C1 segment of cervical spinal cord (tissue), 14 donors: ENCODE measurements around the gene GRIK2.

Source experiments
- DNase-seq, 14 donors: peaks; one replicate each; lab custom pipeline; 2025; lab: John Stamatoyannopoulos, UW

The GRIK2 gene

DNA sequence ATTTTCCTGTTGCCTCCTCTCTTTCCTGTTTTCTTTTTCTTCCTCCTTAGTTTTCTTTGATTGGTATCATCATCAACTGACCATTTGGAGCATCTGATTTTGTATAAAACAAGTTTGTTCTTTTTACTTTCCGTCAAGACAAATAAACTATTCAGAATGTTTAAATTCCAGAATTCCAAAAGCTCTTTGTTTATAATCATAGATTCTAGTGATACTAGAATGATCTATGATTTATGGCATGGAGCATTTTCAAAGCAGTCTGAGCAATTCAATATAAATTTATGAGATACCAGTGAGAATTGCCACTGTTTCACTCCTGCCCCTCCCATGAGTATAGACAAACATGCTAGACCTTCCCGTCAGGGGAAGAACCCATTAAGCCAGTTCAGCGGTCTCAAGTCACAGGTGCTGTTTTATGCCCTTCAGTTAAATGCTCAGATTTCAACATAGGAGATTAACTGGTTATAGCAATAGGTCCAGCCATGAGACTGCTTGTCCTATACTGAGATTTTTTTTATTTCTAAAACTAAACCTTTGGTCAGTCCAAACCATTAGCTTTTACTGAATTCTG, 60.7 kb downstream of the GRIK2 start:
- DNase-seq = peak in 1 of 14 donors; percentile 19

DNA sequence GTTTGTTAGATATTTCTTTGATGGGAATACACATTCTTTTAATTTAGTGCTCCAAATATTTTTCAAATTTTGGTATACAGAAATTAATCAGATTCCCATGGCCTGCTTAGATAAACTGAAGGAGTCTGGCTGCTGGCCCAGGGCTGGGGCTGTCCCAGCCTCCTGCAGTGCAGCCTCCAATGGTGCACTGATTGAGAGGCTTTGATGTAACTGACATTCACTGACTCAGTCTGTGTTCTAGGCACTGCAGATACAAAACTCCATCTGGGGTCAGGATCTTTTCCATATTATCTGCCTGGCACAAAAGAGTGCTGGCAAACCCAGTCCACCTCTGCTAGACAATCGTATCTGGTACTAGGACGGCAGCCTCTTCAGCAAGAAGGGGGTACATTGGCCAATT, 64.8 kb downstream of the GRIK2 start:
- peak in 2 of 14 donors; percentile 3 to 81 for DNase-seq

DNA sequence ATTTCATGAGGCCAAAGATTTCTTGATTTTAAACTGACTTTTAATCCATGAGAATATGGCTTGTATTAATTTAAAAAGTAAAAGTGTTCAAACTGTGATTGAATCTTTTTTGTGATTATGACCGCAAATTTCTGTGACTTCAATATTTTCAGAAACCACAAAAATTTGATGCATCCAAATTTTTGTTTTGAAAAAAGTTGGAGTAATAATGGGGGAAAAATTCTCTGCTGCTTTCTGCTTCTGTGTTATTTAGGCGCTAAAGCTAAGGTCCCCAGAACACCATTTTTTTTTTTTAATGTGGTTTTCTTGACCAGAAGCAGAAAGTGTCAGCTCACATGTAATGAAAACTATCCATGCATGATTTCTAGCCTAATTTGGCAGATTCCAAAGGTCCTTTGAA, 65.3 kb downstream of the GRIK2 start:
- DNase-seq = no peak

DNA sequence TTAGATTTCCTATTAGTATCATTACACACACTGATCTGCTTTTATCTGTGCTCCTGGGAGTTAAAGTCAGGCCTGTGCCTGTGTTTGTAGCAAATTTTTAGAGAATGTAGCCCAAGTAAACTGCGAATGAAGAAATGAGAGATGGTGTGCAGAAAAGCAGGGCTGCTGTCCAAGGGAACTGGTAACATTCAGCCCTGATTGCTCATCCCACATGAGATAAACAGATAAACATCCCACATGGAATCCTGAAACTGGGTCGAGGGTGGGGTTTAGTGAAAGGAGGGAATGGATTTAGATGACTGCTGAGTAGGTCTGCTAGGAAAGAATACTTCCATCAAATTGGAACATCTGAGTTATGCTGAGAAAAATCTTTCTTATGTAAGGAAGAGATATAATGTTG, 69.1 kb downstream of the GRIK2 start:
- no peak for DNase-seq

DNA sequence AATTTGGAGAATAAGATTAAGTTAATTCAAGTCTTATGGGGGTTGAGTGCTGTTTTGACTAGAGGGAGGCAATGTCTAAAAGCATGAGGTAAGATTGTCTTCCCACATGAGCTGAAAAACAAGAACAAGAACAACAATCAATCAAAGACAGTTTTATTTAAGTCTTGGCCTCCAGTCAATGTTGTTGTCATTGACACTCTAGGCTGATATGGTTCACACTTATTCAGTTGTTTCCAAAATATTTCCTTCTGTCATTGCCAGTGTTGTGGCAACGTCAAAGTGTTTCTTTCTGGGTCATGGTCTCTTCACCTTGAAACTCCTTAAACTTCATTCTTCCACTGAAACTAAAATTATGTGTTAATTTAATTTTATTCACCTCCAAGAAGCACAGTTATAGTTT, 72.4 kb downstream of the GRIK2 start:
- no peak for DNase-seq

DNA sequence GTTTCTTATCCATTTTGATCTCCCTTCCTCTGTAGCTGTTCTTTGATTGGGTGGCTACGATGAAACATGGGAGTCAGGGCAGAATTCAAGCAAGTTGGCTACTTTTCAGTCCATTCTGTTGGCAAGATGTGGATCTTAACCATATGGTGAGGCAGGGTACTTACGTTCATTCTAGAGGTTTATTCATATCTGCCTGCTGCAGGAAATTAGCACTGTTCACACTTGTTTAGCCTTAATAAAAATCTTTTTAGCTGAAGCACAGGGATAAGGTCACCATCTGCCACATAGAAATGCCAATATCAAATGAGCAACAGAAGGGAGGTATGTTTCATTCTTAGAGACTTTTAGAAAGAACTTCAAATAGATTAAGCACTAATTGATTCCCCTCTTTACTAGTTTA, 83.9 kb downstream of the GRIK2 start:
- DNase-seq = peak in 1 of 14 donors; percentile 95

DNA sequence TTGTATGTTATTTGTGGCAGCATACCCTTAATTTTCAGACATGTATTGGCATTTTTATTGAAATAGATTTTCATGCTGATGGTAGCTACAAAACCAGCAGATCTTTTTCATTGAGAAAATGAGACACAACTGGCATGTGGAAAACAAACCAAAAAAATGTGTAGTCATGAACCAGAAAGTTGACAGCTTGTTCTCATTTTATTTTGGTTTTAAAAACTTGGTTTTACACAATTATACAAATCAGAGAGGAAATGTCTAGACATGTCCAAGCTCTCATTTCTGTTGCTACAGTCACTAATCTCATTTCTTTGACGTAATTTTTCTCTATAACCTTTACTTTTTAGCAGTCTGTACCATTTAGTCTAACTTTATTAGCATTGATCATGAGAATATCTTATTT, 85.4 kb downstream of the GRIK2 start:
- no peak for DNase-seq

DNA sequence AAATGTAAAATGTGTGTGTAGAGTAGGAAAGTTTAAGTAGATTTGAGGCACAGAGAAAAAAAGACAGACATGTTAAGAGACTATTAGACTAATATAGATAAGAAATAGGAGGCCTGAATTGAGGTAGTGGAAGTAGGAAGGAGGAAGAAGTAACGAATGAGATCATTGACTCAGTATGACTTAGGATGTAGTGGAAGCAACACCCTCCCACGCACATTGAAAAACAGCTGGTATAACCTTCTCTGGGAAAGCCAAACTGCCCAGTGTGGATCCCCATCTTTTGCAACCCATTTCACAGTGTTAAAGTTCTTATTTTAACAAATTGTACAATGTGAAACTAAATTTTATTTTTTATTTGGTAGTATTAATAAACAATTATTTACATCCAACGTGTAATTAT, 89.1 kb downstream of the GRIK2 start:
- DNase-seq = no peak

DNA sequence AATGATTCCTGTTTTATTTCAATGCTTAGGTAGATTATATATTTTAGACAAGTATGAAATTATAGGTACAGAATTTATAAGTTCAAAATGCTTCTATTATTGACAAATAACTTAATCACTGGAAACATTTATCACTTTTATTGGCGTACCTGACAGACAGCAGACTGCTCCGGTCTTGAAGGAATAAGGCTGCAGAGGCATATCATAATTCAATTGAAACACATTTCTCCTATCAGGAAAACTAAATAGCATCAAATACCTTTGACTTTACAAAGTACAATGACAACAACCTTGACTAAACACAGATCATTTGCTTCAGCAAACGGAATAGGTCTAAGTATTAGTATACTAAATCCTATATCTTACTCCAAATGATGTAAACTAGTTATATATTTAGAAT, 91.3 kb downstream of the GRIK2 start:
- no peak for DNase-seq

DNA sequence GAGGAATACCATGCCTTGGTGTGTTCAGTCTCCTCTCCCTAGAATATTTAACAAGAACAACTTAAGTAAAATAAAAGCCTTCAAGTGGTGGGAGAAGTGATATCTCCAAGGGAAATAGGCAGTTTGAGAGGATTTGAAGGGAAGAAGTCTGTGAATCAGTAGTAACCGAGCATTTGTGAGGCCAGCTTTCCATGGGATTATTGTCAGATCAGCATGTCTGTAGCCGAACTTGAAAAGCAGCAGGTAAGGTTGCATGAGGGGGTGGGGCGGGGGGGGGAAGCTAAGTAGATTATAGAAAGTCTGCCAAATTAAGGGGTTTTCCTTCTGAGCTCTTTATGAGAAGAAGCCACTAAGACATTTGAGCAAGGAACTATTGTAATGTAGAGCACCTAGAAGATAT, 92.6 kb downstream of the GRIK2 start:
- no peak for DNase-seq

DNA sequence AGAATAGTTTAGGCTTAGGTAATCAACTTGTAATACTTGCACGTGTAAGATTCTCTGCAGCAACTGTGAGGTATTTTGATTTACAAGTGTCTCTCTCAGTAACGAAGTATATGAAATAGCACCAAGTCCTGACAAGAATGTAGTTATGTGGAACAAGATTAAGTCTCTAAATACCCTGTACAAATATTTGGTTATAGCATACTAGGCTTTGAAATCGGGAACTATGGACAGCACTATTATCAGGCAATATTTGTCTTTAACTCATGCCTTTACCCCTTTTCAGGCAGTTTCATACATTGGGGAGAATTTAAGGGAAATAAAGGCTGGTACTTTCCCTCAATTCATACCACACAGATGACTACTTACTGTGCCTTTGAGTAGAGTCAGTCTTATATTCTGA, 93.2 kb downstream of the GRIK2 start:
- no peak for DNase-seq

DNA sequence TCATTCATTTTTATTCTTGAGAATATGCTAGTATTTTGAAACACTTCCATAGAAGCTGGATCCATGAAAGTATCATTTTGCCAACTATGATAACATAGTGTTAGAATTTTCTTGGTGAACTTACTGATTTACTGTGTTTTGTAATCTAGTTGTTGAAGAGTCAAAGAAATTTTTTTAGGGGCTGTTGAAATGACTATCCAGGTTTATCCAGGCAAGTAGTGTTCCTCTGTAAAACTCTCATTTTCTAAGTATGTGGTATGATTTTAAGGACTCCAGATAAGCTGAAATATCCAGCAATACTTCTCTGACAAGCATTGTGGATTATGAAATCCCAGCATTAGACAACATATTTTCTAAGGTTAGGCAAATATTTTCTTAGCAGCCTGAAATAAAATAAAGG, 95.9 kb downstream of the GRIK2 start:
- DNase-seq = no peak

DNA sequence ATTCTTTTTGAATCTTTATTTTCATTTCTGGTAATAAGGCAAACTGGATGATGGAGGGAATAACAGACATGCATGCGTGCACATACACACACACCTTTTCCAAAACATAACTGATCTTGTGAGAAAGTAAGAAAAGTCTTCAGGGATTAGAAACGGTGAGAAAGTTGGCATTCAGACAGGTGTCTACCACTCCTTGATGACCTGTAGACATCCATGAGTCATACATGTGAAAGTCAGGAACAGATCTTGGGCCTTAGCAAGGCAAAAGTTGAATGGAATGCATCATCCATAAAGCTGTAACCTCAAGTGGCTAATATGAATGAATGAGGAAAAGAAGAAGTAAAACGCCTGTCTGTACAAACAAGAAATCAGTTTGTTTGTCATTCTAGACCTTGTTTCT, 97.3 kb downstream of the GRIK2 start:
- DNase-seq = no peak

DNA sequence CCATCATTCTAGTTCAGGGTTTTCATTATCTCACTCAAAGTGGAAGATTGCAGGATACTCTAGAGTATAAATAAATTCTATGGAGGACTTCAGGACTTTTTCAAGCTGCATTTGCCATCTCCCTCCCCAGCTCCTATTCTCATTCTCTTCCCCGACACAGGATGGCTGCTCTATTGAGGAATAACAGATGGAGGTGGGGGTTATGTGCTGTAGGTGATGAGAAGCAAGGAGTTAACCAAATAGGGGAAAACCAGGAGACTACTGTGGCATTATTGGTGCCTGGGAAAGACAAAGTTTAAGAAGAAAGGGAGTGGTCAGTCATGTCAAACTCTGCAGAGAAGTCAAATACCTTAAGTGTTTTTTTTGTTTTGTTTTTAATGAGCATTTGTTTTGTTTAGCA, 109.3 kb downstream of the GRIK2 start:
- no peak for DNase-seq

DNA sequence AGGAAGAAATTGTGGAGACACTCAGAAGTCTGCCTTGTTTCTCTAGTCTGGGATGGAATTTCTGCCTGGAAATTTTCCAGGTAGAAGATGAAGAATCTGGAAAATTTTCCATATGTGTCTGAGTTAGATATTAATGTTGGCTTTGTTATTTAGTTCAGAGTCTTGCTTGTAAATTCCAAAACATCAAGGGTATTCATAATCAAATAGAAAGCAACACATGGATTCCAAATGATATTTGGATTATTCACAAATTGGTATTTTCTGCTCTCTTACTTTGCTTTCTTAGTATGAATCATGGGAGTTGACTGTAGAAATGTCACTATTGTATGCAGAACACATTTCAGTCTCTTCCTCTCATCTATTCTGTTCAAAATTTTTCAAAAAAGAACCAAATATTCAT, 116.0 kb downstream of the GRIK2 start:
- DNase-seq = no peak

DNA sequence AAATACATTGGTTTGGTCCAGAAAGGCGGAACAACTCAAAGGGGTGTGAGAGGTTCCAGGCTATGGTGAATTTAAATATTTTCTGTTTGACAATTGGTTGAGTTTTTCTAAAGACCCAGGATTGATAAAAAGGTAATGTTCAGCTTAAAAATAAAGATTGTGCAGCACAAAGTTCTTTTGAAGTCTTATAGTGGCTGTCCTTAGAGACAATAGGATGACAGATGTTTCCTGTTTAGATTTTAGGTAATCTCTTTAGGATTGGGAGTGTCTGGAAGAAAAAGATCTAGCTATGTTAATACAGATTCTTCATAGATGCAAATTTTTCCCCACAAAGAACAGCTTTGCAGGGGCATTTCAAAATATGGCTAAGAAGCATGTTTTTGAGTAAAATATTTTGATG, 119.7 kb downstream of the GRIK2 start:
- no peak for DNase-seq

DNA sequence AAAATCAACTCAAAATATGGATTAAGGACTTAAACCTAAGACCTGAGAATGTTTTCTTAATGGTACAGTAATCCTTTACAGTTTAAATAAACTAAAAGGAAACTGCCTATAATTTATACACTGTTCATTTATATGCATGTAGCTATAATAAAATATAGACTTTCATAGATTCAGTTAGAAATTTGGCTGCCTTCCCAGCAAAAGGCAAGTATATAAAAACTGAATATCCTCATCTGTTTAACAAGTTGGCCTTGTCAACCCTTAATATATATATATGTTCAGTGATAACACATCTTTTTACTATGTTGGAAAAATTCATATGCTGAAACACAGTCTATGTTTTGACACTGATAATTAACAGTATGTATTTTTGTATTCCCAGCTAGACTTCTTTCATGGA, 123.1 kb downstream of the GRIK2 start:
- DNase-seq = no peak

DNA sequence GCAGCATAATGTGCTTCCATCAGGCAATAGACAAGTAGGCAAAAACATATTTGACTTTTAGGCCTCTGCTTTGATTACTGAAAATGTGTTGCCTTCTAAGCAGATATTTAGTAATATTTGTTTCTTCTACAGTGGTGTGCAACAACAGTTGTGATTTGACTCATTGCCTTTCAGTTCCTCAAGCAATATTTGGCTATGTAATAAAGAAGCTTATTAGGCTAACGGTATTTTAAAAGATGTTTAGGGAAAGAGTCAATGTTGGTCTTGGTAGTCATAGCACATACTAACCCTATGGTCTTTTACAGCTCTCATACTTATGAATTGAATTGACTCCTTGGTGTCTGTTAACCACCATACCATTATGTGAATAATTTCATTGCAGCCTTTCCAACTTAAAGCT, 124.1 kb downstream of the GRIK2 start:
- DNase-seq = no peak

DNA sequence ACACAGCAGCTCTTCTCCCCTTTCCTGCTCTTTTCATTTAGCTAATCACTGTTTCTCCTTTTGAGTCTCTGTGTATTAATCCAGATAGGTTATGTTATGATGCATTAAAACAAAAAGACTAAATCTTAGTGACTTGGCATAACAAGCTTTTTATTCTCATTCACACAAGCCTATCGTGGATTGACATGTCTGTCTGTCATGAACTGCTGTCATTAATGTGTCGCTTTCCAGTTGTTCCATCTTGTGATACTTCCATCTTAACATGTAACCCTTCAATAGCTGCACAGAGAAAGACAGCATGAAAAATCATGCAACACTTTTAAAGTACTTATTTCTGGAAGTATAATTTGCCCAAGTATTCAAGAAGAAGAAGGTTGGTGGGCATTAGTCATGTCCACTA, 128.7 kb downstream of the GRIK2 start:
- no peak for DNase-seq

DNA sequence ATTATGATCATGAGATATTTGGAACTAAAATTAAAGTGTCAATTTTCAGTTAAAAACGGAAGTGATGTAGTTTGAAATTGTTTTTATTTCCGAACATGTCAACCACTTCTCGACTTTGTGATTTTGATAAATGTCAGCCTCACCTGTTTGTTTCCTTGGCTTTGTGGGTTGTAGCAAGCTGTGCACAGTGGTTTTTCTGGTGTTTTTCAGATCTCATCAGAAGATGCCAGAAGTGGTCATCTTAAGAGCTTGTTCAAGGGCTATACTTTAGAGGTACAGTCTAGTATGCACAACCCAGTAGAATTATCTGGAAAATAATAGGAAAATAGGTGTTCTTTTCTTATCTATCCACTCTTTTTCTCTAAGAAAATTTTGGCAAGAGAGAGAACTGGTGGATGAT, 134.0 kb downstream of the GRIK2 start:
- no peak for DNase-seq

DNA sequence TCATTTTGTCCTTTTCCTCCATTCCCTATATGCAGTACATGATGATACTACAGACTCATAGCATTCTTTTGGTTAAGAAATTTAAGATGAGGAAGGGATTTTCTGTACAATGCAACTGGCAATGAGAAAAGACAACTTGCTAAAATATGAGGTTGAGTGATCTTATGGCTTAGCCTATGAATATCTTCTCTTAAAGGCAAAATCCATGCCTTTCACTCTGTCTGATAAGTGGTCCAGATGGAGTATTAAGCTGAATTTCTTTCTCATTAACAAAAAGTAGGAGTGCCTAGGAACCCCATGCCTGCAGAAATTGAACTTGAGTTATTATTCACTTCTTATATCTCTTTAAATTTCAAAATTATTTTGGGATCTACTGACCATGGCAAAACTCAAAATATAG, 135.3 kb downstream of the GRIK2 start:
- DNase-seq = no peak

DNA sequence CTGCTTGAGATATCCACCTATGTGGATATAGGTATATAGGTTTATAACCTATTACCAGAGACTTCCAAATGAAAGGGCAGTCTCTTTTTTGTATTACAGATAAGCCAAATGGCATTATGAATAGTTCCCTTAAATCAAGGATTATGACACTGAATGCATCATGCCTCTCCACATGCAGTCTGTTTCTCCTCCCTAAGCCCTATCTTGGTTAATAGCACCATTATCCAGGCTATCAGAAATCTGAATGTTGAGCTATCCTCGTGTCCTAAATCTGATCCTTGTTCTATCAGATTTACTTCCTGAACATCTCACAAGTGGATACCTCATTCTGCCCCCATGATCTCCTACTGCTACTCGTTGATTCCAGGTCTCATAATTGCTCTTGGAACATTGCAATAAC, 138.0 kb downstream of the GRIK2 start:
- DNase-seq = no peak

DNA sequence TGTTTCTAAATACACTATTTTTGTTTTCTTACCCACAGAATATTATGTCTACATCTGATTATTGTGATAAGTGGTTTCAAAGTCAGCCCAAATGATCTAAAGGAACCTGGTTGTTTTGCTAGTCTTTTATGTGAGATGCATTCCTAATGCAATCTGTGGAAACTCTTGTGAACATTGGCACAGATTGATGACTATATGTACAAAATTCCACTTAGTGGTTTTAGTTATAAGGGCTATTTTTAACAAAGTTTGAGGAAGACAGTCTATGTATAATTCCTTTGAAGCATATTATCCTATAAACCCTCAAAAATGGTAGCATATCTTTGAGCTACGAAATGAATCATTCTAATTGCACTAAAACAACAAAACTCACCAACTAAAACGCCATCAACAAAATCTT, 140.9 kb downstream of the GRIK2 start:
- no peak for DNase-seq

DNA sequence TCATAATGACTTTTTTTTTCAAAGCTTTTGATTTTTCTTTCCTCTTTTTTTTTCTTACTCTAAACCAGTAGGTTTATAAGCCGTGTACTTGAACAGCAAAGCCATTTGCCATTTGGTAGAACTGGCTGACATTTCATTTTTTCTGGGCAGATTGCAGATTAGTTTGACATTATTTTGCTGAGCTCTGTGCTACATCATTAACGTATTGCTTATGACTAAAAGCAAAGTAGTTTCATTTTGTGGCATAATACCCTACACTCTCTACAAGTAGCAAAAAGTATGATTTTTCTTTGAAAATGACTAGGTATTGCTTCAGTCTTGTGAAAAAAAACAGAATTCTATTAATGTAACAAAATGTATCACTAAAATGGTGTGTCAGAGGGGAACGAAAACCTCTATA, 141.3 kb downstream of the GRIK2 start:
- DNase-seq = peak in 1 of 14 donors; percentile 68
